Activated naive CD4-positive, alpha-beta T cell (primary cell): ENCODE data around the gene FAM241B.

ENCODE experiments used
- DNase-seq, 4 experiments: peaks; one replicate each; lab custom pipeline; 2025; lab: John Stamatoyannopoulos, UW

The FAM241B gene

GRCh38 chr10:69649786-69650550 lies 19.9 kb downstream of the FAM241B start:
- no peak for DNase-seq

GRCh38 chr10:69650589-69651261 lies 20.7 kb downstream of the FAM241B start:
- no peak for DNase-seq

- no peak for DNase-seq
These were observed 21.3 kb downstream of the FAM241B start for GRCh38 chr10:69651362-69651761.

- no peak for DNase-seq
These were observed 22.2 kb downstream of the FAM241B start for GRCh38 chr10:69652111-69652856.

- no peak for DNase-seq
These were observed 22.8 kb downstream of the FAM241B start for GRCh38 chr10:69652857-69653199.

GRCh38 chr10:69653561-69653960 lies 23.5 kb downstream of the FAM241B start:
- DNase-seq: no peak

- no peak for DNase-seq
These were observed 25.2 kb downstream of the FAM241B start for GRCh38 chr10:69655124-69655867.

GRCh38 chr10:69655868-69656555 lies 26.0 kb downstream of the FAM241B start:
- no peak for DNase-seq

GRCh38 chr10:69656742-69657269 lies 26.8 kb downstream of the FAM241B start:
- DNase-seq: no peak

GRCh38 chr10:69657430-69657829 lies 27.4 kb downstream of the FAM241B start:
- DNase-seq: no peak

- DNase-seq: no peak
These were observed 27.8 kb downstream of the FAM241B start for GRCh38 chr10:69657866-69658265.

- no peak for DNase-seq
These were observed 29.4 kb downstream of the FAM241B start for GRCh38 chr10:69659241-69660038.

GRCh38 chr10:69660296-69660695 lies 30.2 kb downstream of the FAM241B start:
- no peak for DNase-seq

GRCh38 chr10:69661414-69662172 lies 31.5 kb downstream of the FAM241B start:
- DNase-seq: no peak

GRCh38 chr10:69662173-69662877 lies 32.3 kb downstream of the FAM241B start:
- DNase-seq: no peak

GRCh38 chr10:69662901-69663300 lies 32.9 kb downstream of the FAM241B start:
- DNase-seq: no peak

GRCh38 chr10:69663369-69663947 lies 33.4 kb downstream of the FAM241B start:
- DNase-seq: no peak

GRCh38 chr10:69665474-69666320 lies 35.6 kb downstream of the FAM241B start:
- no peak for DNase-seq
